ENCODE data around the gene VWF.

DNA sequence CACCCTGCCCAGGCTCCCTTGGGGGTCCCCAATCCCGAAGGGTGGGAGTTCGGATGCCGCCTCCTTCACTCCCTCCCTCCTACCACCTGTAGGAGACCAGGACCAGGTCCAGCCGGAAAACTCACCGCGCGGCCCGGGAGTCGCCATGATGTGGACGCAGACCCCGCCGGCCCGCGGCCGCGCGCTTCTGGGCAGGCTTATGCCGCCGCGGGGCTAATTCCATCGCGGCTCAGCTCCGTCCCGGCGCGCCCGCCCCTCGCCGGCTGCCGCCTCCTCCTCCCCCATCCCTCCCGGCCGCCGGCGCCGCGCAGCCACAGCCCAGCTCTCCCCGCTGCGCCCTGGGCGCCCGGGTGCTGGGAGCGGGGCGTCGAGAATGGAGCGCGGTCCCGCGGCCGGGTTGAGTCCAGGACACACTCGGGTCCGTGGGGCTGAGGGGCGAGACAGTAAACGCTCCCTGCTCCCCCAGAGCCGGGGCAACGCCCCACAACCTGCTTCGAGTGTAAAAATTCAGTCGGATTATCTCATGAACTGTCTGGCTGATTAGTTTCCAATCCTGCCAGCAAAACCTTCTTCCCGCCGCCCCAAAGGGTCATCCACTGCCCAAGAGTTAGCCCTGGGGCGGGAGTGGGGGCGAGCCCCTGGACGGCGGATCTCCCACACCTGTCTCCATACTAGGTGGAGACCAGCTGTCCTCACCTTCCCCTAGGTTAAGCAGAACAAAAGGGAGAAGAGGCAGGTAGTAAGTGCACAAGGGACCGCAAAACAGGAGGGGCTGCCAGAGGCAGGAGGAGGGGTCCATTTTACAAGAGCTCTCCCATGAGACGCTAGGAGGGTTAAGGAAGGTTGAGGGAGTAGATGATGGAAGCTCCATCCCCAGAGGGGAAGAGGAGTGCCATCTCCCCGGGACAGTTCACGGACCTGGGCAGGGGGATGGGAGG is 179.1 kb downstream of the VWF start, which contains the start of gene ANO2:
- TF ChIP-seq, protein P1, sequence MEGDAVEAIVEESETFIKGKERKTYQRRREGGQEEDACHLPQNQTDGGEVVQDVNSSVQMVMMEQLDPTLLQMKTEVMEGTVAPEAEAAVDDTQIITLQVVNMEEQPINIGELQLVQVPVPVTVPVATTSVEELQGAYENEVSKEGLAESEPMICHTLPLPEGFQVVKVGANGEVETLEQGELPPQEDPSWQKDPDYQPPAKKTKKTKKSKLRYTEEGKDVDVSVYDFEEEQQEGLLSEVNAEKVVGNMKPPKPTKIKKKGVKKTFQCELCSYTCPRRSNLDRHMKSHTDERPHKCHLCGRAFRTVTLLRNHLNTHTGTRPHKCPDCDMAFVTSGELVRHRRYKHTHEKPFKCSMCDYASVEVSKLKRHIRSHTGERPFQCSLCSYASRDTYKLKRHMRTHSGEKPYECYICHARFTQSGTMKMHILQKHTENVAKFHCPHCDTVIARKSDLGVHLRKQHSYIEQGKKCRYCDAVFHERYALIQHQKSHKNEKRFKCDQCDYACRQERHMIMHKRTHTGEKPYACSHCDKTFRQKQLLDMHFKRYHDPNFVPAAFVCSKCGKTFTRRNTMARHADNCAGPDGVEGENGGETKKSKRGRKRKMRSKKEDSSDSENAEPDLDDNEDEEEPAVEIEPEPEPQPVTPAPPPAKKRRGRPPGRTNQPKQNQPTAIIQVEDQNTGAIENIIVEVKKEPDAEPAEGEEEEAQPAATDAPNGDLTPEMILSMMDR (IDR thresholded peaks at IDR 0.05): no peak
- TF ChIP-seq EP300 (IDR thresholded peaks at IDR 0.05) (no peak), POLR2A (IDR thresholded peaks at IDR 0.05; ENCODE audit: low read depth) (no peak)
